ENCODE results near the gene IFRD1. TPM values are rescaled to one million over a fixed set of nuclear protein-coding genes. Genes with fewer than 3 reads are reported as not detected.

IFRD1 gene
- total and polyA plus RNA-seq, 10 donors, result 22.9 to 111 (median 45.5) TPM

GRCh38 chr7:112416127-112416526 lies 34.1 kb upstream of the IFRD1 start:
- Histone ChIP-seq H3K36me3 (no peaks in the 10 kb centered on the region), H3K4me3 (no peak overlapping the region), H3K27me3 (replicated peaks in 1 of 7) (peaks cover 0 to 6% (median 0%) of the 10 kb centered on the region in 7 donors), H3K27ac (no peak overlapping the region), H3K4me1 (peaks cover 0 to 6% (median 0%) of the 10 kb centered on the region in 6 donors), H3K9me3 (no peaks in the 10 kb centered on the region)
- WGBS, 5 donors, result 27 to 37% (median 30%) methylated on average over 4 of the region's 4 CpGs
- no peak for TF ChIP-seq POLR2AphosphoS5 (IDR thresholded peaks at IDR 0.05)
- no peak for TF ChIP-seq POLR2A (IDR thresholded peaks at IDR 0.05)
- no peak for TF ChIP-seq CTCF (IDR thresholded peaks at IDR 0.05 in 8 of 11, conservative IDR thresholded peaks at IDR 0.05 in 3 of 11)
- intact Hi-C loops (cut with DNase I; ENCODE audit: low total_unique reads), result loop anchor here (10.0 kb wide), 1 partner anchor 661 kb away; no protein-coding TSS in a partner anchor
- no peak for DNase-seq

DNA sequence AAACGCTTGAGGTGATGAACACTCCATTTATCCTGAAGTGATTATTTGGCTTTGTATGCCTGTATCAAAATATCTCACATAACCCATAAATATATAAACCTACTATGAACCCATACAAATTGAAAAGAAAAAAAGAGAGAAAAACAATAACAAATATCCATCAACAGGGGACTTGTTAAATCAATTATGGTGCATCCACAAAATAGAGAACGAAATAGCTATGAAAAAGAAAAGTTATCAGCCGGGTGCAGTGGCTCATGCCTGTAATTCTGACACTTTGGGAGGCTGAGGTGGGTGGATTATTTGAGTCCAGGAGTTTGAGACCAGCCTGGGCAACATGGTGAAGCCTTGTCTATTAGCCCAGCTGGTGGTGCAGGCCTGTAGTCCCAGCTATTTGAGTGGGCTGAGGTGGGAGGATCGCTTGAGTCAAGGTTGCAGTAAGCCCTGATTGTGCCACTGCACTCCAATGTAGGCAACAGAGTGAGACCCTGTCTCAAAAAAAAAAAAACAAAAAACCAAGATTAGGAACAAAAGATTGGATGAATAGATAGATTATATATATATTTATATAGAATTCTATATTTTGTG lies 30.6 kb upstream of the IFRD1 start:
- intact Hi-C loops (cut with DNase I; ENCODE audit: low total_unique reads), result loop anchor here (10.0 kb wide), 1 partner anchor 665 kb away; no protein-coding TSS in a partner anchor
- 92 to 98% (median 92%) methylated on average over 4 of the region's 4 CpGs for WGBS, 5 donors
- peaks cover 0 to 6% (median 0%) of the 10 kb centered on the region in 7 donors for H3K27me3 ChIP-seq (replicated peaks in 1 of 7)
- H3K9me3 ChIP-seq, result no peaks in the 10 kb centered on the region
- no peak for DNase-seq
- H3K27ac ChIP-seq, result no peak overlapping the region
- peaks cover 0 to 25% (median 14%) of the 10 kb centered on the region in 6 donors for H3K4me1 ChIP-seq
- TF ChIP-seq POLR2AphosphoS5 (IDR thresholded peaks at IDR 0.05) (no peak), POLR2A (IDR thresholded peaks at IDR 0.05) (no peak), CTCF (IDR thresholded peaks at IDR 0.05 in 8 of 11, conservative IDR thresholded peaks at IDR 0.05 in 3 of 11) (no peak)
- no peaks in the 10 kb centered on the region for H3K36me3 ChIP-seq
- H3K4me3 ChIP-seq, result no peak overlapping the region

GRCh38 chr7:112420236-112420861 lies 29.9 kb upstream of the IFRD1 start:
- Histone ChIP-seq H3K36me3 (no peaks in the 10 kb centered on the region), H3K27ac (no peak overlapping the region), H3K4me1 (peaks cover 0 to 25% (median 14%) of the 10 kb centered on the region in 6 donors), H3K9me3 (no peaks in the 10 kb centered on the region), H3K27me3 (replicated peaks in 1 of 7) (peaks cover 0 to 4% (median 0%) of the 10 kb centered on the region in 7 donors), H3K4me3 (no peak overlapping the region)
- no peak for TF ChIP-seq CTCF (IDR thresholded peaks at IDR 0.05 in 8 of 11, conservative IDR thresholded peaks at IDR 0.05 in 3 of 11)
- no peak for TF ChIP-seq POLR2A (IDR thresholded peaks at IDR 0.05)
- TF ChIP-seq POLR2AphosphoS5 (IDR thresholded peaks at IDR 0.05), result no peak
- 86 to 94% (median 90%) methylated on average over 9 of the region's 9 CpGs for WGBS, 5 donors
- intact Hi-C loops (cut with DNase I; ENCODE audit: low total_unique reads), result no loop called here
- DNase-seq, result no peak
